SH-SY5Y (cell line): ENCODE measurements around the gene BRPF1.

Experiments used
- GATA2 ChIP-seq: IDR thresholded peaks from 2 replicates; pipeline ENCODE4 v1.6.1; 2011; ENCODE audit warnings: mild to moderate bottlenecking, low read depth, low read length
- GATA3 ChIP-seq: IDR thresholded peaks from 2 replicates; pipeline ENCODE4 v1.6.1; 2011; ENCODE audit warnings: low read depth, mild to moderate bottlenecking, low read length, moderate library complexity

- no peak for TF ChIP-seq GATA2
- TF ChIP-seq GATA3, result no peak
Measured at GRCh38 chr3:9701711-9702110, 29.8 kb upstream of the BRPF1 start.
